ENCODE results near the gene NCOA6.

The NCOA6 gene

DNA sequence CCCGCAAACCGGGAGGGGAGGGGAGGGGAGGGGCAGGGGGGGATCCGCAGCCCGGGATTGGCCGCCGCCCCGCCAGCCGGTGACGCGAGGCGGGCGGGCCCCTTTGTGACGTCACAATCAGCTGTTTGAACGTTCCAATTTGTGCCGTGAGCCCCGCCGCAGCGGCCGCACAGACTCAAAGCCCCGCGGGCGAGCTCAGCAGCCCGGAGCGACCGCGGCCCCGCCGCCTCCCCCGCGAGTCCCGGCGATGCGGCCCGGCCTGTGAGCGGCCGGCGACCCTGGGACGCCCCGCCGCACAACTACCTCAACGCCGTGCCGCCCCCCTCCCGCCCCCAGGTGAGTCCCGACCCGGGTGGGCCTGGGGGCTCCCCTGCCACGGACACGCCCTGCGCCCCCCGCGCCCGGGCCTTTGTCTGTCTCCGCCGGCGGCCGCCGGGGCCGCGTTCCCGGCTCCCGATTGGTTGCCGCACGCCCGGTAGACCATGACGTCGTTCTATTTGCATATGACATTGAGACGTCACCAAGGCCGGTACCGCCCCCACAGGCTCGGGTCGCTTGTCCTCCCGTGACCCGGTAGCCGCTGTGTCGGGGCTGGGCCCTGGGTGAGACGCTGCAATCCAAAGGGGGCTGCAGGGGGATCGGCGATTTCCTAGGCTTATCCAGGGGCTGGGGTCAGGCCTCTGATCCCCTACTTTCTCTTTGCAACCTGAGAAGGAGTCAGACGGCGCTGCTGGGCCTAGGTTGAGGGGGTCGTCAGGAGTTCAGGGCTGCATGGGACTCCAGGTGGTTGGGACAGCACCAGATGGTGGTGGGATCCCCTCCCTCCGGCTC is 121.1 kb downstream of the NCOA6 start, which contains the start of gene TP53INP2:
TSS of gene TP53INP2 (plus strand) at position 168 of the 831 bp plus-strand sequence. CDS start 4,396 bp downstream, outside the sequence.
- DNase-seq (ENCODE audit: low spot score), result peak; percentile 91

DNA sequence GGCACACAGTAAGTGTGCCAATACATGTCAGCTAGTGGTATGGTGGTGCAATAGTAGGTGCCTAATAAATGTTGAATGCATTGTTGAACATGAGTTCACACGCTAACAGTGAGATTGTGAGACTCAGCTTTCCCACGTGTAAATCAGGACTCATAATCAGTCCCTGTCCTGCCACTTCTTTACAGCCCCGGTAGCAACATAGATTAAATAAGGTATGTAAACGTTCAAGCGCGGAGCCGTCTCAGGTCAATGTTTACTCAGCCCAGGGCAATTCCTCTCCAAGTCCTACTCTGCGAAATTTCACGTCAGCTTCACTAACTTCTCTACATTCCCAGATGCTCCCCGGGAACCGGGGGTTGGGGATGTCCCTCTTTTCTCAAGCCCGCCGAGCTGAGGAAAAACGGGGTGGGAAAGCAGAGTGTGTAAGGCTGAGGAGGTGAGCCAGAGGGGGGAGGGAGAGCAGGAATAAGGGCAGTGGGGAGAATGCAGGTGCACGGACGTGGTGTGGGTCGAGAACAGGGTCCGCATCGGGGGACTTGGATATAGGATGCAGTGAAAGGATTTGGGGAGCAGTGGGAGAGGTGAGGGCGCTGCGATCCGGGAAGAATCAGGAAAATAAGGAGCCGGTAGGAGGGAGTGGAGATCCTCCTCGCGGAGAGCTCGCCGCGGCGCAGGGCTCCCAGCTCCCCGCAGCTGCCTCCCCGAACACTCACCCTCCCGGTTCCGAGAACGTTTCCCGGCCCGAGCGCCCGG is 121.9 kb downstream of the NCOA6 start:
- no peak for DNase-seq (ENCODE audit: low spot score)

DNA sequence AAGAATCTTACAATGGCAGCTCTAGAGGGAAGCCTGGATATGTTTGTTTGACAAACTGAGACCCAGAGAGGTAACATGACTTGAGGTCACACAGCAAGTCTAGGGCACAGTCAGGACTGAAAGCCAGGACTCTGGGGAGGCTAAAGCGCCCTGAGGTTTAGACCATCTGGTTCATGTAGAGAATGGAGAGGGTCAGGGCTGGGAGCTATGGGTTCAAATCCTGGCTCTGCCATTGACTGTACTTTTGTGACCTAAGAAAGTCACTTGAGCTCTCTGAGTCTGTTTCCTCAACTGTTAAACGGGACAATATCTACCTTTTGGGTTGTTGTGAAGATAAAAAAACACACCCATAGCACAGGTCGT is 122.4 kb downstream of the NCOA6 start:
- no peak for DNase-seq (ENCODE audit: low spot score)

DNA sequence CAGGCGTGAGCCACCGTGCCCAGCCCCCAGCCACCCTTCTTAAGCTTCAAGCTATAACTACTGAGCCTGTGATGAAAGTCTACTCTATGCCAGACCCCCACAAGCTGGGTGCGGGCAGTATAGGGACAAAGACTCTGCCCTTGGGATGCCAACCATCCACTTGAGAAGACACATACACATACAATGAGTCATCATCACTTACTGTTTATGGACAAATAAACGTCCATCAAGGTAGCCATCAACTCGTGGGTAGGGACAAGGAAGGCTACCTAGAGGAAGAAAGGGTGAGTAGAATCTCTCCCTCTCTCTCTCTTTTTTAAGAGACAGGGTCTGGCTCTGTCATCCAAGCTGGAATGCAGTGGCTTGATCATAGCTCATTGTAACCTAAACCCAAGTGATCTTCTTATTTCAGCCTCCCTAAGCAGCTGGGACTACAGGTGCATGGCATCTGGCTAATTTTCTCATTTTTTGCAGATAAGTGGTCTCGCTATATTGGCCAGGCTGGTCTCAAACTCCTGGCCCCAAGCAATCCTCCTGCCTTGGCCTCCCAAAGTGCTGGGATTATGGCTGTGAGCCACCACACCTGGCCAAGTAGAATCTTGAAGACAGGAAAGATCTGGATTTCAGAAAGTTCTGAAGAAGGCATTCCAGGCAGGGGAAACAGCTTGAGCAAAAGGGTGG is 123.9 kb downstream of the NCOA6 start:
- no peak for DNase-seq (ENCODE audit: low spot score)

DNA sequence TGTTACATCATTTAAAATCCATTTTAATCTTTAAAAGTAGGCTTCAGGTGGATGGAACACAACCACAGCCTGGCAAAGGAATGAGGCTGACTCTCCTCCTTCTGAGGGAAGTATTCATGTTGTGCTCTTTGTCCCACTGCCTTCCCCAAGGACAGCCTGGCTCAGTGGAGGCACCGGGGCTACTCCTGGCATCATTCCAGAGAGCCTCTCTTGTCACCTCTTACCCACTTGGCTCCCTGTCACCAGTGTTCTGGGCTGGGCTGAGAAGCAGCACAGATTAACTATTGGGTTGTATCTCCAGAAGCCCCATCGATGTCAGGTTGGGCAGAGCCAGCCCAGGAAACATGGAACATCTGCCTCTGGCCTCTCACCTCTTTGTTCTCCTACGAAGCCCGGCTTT is 132.0 kb downstream of the NCOA6 start:
- no peak for DNase-seq (ENCODE audit: low spot score)

DNA sequence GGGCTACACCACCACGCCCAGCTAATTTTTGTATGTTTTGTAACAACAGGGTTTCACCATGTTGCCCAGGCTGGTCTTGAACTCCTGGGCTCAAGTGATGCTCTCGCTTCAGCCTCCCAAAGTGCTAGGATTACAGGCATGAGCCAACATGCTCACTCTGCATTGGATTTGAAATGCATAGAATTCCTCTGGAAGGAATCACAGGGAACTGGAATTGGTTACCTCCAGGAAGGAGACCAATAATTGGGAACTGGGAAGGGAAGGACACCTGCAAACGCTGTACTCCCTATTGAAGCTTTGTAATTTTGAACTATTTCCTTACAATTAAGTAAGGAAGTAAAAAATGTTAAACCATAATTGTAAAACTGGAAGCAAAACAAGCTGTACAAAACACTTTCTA is 133.6 kb downstream of the NCOA6 start:
- no peak for DNase-seq (ENCODE audit: low spot score)

DNA sequence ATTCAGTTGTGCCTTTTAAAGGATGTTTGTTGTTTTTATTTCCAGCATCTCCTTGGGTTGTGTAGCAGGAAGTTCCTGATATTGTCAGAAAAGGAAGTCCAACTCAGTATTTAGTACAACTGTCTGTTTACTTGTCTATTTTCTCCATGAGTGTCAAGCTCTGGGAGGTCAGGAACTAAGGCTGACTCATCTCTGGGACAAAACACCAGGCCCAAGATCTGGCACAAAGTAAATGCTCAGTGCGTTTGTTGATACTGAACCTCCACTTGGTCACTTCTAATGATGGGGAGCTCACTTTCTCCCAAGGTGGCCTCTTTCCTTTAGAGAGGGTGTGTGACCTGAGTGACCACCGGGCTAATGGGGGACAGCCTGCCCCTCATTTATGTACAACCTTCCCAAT is 136.0 kb downstream of the NCOA6 start:
- no peak for DNase-seq (ENCODE audit: low spot score)

DNA sequence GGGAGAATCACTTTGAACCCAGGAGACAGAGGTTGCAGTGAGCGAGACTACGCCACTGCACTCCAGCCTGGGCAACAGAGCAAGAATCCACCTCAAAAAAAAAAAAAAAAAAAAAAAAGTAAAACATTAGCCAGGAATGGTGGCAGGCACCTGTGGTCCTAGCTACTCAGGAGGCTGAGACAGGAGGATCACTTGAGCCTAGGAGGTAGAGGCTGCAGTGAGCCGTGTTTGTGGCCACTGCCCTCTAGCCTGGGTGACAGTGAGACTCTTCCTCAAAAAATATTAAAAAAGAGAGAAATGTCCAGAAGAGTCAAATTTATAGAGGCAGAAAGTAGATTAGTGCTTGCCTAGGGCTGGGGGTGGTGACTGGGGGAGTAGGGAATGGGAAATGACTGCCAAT is 141.8 kb downstream of the NCOA6 start:
- DNase-seq (ENCODE audit: low spot score), result no peak

DNA sequence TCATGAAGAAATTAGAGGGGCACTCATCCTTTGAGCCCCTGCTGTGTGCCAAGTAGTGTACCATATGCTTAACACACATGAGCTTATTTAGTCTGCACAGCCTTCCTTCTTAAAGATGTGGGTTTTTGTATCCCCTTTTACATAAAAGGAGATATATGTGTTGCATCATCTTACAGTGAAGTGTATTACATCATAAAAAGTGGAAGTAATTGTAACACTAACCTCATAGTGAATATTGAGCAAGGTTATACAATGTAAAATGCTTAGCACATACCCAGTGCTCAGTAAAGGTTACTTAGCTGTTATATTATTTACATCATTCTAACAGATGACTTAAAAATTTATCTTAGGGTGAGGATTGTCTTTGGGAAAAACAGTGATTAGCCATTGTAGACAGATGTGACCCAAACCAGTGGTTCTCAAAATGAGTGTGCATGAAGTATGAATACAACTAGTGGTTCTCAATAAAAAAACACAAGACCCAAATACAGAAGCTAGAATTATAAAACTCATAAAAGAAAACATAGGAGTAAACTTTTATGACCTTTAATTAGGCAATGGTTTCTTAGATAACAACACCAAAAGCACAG is 144.8 kb downstream of the NCOA6 start:
- no peak for DNase-seq (ENCODE audit: low spot score)

DNA sequence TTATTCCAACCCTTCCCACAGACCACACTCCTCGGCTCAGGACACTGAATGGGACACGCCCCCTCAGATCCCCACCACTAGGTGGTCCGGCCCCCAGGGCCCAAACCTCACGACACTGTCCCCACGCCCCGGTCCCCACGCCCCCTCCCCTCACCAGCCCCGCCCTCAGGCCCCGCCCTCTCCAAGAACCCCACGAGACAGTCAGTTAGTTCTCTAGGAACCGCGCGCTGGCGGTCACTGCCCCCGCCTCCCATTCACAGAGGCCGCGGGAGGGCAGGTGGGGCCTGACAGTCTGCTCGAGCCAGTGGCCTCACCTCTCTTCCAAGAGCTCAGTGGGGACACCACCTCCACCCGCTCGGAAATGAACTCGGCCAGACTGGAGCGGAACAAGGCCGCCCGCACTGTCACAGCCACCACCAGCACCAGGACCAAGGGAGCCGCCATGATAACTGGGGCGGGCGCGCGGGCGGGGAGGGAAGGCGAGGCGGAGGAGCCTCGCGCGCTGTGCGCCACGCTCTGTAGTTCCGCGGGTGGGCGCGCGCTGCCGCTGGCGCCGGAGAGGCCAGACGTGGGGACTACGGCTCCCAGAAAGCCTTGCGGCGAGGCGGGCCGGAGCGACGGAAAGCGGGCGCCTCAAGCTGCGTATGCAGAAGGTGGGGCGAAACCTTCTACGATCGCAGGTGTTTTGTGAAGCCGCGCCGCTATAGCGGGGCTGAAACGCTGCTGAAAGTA is 148.6 kb downstream of the NCOA6 start, which contains the start of gene PIGU:
TSS of gene PIGU (minus strand) at position 451 of the 732 bp plus-strand sequence. CDS start at position 444, 7 bp downstream.
- peak; percentile 94 for DNase-seq (ENCODE audit: low spot score)

DNA sequence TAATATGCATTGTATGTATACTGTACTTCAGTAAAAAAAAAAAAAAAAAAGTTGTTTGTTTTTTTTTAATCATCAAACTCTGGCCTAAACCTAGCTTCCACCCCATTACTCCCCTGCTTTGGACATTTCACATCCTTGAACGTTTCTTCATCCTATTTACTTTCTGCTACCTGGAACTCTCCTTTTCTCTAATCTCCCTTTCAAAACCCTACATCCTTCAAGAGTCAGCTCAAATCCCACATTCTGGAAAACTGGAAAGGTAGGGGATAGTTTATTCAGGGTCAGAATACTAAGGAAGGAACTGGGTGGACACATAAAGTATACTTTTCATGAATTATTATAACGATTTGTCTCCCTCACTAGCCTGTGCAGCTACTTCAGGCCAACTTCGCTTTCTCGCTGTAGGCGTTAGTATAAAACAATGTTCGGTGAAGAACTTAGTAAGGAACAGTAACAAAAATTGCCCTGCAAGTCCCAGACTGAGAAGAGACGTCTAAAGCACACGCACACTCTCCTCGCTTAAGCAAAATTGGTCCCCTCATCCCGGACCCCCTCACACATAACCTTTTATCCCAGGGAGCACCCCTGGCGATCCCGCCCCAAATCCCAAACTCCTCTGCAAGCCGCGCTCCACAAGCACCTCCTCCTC is 149.3 kb downstream of the NCOA6 start:
- no peak for DNase-seq (ENCODE audit: low spot score)

DNA sequence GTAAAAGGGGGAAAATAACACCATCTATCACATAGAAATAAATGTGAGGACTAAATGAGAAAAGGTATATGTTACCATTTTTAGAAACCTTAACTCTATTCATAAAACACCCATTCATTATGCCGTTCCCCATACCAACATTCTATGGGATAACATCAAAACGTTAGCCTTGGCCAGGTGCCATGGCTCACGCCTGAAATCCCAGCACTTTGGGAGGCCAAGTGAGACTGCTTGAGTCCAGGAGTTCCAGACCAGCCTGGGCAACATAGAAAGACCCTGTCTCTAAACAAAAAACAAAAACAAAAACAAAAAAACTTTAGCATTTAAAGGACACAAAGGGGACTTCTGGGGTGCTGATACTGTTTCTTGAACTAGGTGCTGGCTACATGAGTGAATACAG is 149.9 kb downstream of the NCOA6 start:
- DNase-seq (ENCODE audit: low spot score), result no peak

DNA sequence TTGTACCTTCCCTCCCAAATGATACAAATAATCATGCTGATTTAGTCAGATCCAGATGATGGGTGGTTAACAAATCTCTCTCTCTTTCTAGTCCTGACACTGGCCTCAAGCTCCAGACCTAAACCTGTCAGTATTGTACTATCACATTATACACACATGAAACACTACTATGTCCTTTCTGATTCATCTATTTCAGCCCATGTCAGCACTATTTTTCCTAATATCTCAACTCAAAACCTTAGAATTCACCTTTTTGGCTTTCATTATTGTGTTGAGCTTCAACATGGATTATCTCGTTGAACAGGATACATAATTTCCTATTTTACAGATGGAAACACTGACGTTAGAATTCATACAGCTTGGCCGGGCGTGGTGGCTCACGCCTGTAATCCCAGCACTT is 152.0 kb downstream of the NCOA6 start:
- no peak for DNase-seq (ENCODE audit: low spot score)

DNA sequence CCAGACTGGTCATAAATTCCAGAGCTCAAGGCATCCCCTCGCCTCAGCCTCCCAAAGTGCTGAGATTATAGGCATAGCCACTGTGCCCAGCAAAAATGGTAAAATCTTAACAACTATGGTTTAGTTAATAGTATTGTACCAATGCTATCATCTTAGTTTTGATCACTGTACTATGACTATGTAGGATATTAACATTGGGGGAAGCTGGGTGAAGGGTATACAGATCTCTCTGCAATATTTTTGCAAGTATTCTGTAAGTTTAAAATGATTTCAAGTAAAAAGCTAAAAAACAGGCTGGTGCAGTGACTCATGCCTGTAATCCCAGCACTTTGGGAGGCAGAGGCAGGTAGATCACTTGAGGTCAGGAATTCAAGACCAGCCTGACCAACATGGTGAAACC is 156.4 kb downstream of the NCOA6 start:
- no peak for DNase-seq (ENCODE audit: low spot score)

All from germinal center (tissue), 1 donor.